ENCODE data around the gene ABCC3. TPM values are rescaled to one million over a fixed set of nuclear protein-coding genes. Genes with fewer than 3 reads are reported as not detected.
A peak's percentile ranks its signal among the peaks of the same experiment; 100 is the strongest.

The ABCC3 gene
- total RNA-seq, 1 donor from 2014 or later, result not detected

GRCh38 chr17:50689956-50690886, 55.5 kb downstream of the ABCC3 start:
- H3K27me3 Mint-ChIP-seq, result no peaks in the 10 kb centered on the region

GRCh38 chr17:50690887-50691549, 56.3 kb downstream of the ABCC3 start:
- H3K9me3 Mint-ChIP-seq, result no peaks in the 10 kb centered on the region
- peaks cover 21% of the 10 kb centered on the region for H3K36me3 Mint-ChIP-seq (ENCODE audit: low read depth)
- intact Hi-C loops (cut with micrococcal nuclease), result no loop called here
- H3K4me1 Mint-ChIP-seq, result peaks cover 3% of the 10 kb centered on the region
- no peak overlapping the region for H3K27ac Mint-ChIP-seq
- no peak for DNase-seq
- H3K27me3 Mint-ChIP-seq, result no peaks in the 10 kb centered on the region
- no peak overlapping the region for H3K4me3 Mint-ChIP-seq

More at GRCh38 chr17:50689956-50690886, 55.5 kb downstream of the ABCC3 start:
- DNase-seq, result no peak
- Mint-ChIP-seq H3K4me3 (no peak overlapping the region), H3K27ac (no peak overlapping the region), H3K36me3 (ENCODE audit: low read depth) (peaks cover 13% of the 10 kb centered on the region), H3K9me3 (no peaks in the 10 kb centered on the region), H3K4me1 (no peaks in the 10 kb centered on the region)
- intact Hi-C loops (cut with micrococcal nuclease), result no loop called here

- no peak overlapping the region for H3K4me3 Mint-ChIP-seq
- H3K27me3 Mint-ChIP-seq, result no peaks in the 10 kb centered on the region
- DNase-seq, result no peak
- intact Hi-C loops (cut with micrococcal nuclease), result no loop called here
- no peak overlapping the region for H3K27ac Mint-ChIP-seq
- peaks cover 27% of the 10 kb centered on the region for H3K36me3 Mint-ChIP-seq (ENCODE audit: low read depth)
- H3K4me1 Mint-ChIP-seq, result peaks cover 3% of the 10 kb centered on the region
- no peaks in the 10 kb centered on the region for H3K9me3 Mint-ChIP-seq
Observed at GRCh38 chr17:50691550-50692447, 57.1 kb downstream of the ABCC3 start.

GRCh38 chr17:50692448-50693035, 57.9 kb downstream of the ABCC3 start:
- Mint-ChIP-seq H3K27ac (no peak overlapping the region), H3K36me3 (ENCODE audit: low read depth) (peaks cover 35% of the 10 kb centered on the region), H3K4me1 (peaks cover 10% of the 10 kb centered on the region), H3K9me3 (no peaks in the 10 kb centered on the region), H3K4me3 (no peak overlapping the region), H3K27me3 (no peaks in the 10 kb centered on the region)
- no peak for DNase-seq
- intact Hi-C loops (cut with micrococcal nuclease), result no loop called here

- H3K4me1 Mint-ChIP-seq, result peaks cover 16% of the 10 kb centered on the region
- H3K27me3 Mint-ChIP-seq, result no peaks in the 10 kb centered on the region
- no peak overlapping the region for H3K27ac Mint-ChIP-seq
- no peak overlapping the region for H3K4me3 Mint-ChIP-seq
- no peaks in the 10 kb centered on the region for H3K9me3 Mint-ChIP-seq
- H3K36me3 Mint-ChIP-seq (ENCODE audit: low read depth), result peaks cover 40% of the 10 kb centered on the region
- intact Hi-C loops (cut with micrococcal nuclease), result no loop called here
- DNase-seq, result no peak
Observed at GRCh38 chr17:50693036-50693682, 58.5 kb downstream of the ABCC3 start.

GRCh38 chr17:50696365-50696879, 61.7 kb downstream of the ABCC3 start:
- Mint-ChIP-seq H3K4me1 (peaks cover 24% of the 10 kb centered on the region), H3K9me3 (no peaks in the 10 kb centered on the region), H3K36me3 (ENCODE audit: low read depth) (peaks cover 61% of the 10 kb centered on the region), H3K27ac (no peak overlapping the region), H3K27me3 (no peaks in the 10 kb centered on the region), H3K4me3 (no peak overlapping the region)
- intact Hi-C loops (cut with micrococcal nuclease), result loop anchor here (5.0 kb wide), 1 partner anchor 214 kb away; no protein-coding TSS in a partner anchor
- no peak for DNase-seq

GRCh38 chr17:50697062-50697461, 62.4 kb downstream of the ABCC3 start:
- Mint-ChIP-seq H3K27me3 (no peaks in the 10 kb centered on the region), H3K4me1 (peaks cover 28% of the 10 kb centered on the region), H3K9me3 (no peaks in the 10 kb centered on the region), H3K36me3 (ENCODE audit: low read depth) (peaks cover 64% of the 10 kb centered on the region), H3K27ac (peak overlapping the region; percentile 12), H3K4me3 (no peak overlapping the region)
- intact Hi-C loops (cut with micrococcal nuclease), result loop anchor here (5.0 kb wide), 1 partner anchor 215 kb away; no protein-coding TSS in a partner anchor
- no peak for DNase-seq

GRCh38 chr17:50697663-50698272, 63.1 kb downstream of the ABCC3 start:
- H3K4me1 Mint-ChIP-seq, result peaks cover 31% of the 10 kb centered on the region
- no peaks in the 10 kb centered on the region for H3K9me3 Mint-ChIP-seq
- H3K36me3 Mint-ChIP-seq (ENCODE audit: low read depth), result peaks cover 64% of the 10 kb centered on the region
- no peak overlapping the region for H3K4me3 Mint-ChIP-seq
- H3K27me3 Mint-ChIP-seq, result no peaks in the 10 kb centered on the region
- no peak for DNase-seq
- intact Hi-C loops (cut with micrococcal nuclease), result loop anchor here (5.0 kb wide), 1 partner anchor 215 kb away; no protein-coding TSS in a partner anchor
- H3K27ac Mint-ChIP-seq, result no peak overlapping the region

- Mint-ChIP-seq H3K4me1 (peaks cover 42% of the 10 kb centered on the region), H3K36me3 (ENCODE audit: low read depth) (peaks cover 67% of the 10 kb centered on the region), H3K9me3 (no peaks in the 10 kb centered on the region), H3K27ac (no peak overlapping the region), H3K4me3 (no peak overlapping the region), H3K27me3 (no peaks in the 10 kb centered on the region)
- intact Hi-C loops (cut with micrococcal nuclease), result loop anchor here (5.0 kb wide), 1 partner anchor 217 kb away; no protein-coding TSS in a partner anchor
- no peak for DNase-seq
Observed at GRCh38 chr17:50699410-50699809, 64.7 kb downstream of the ABCC3 start.

- H3K27me3 Mint-ChIP-seq, result no peaks in the 10 kb centered on the region
- intact Hi-C loops (cut with micrococcal nuclease), result no loop called here
- no peak for DNase-seq
- H3K4me1 Mint-ChIP-seq, result peaks cover 39% of the 10 kb centered on the region
- H3K36me3 Mint-ChIP-seq (ENCODE audit: low read depth), result peaks cover 56% of the 10 kb centered on the region
- H3K27ac Mint-ChIP-seq, result peak overlapping the region; percentile 54
- no peaks in the 10 kb centered on the region for H3K9me3 Mint-ChIP-seq
- no peak overlapping the region for H3K4me3 Mint-ChIP-seq
Observed at GRCh38 chr17:50703162-50703561, 68.5 kb downstream of the ABCC3 start.

- Mint-ChIP-seq H3K4me1 (peaks cover 33% of the 10 kb centered on the region), H3K36me3 (ENCODE audit: low read depth) (peaks cover 31% of the 10 kb centered on the region), H3K27ac (peak within 1 kb of the TSS; percentile 98), H3K27me3 (peaks cover 2% of the 10 kb centered on the region), H3K4me3 (peak within 1 kb of the TSS; percentile 86), H3K9me3 (no peaks in the 10 kb centered on the region)
- peak; percentile 98 for DNase-seq
- intact Hi-C loops (cut with micrococcal nuclease), result loop anchor here (1.0 to 5.0 kb wide), 4 partner anchors 12 to 460 kb away; partner anchors contain the start of genes LUC7L3, NME1, NME2 and RSAD1
Observed at GRCh38 chr17:50707289-50708049, 72.8 kb downstream of the ABCC3 start, which contains the start of gene ANKRD40. ANKRD40 (minus strand) TSS chr17:50707914; CDS start chr17:50707654, 260 bp downstream.

Data from activated CD4-positive, alpha-beta T cell treated with anti-CD3 and anti-CD28 coated beads, Interleukin-2, amount 10 ng/mL, durations not matched to agents 24 days and 14 days (primary cell).